Muscle layer of colon (tissue), 2 donors: ENCODE results near the gene PARG.

Experiments used
- H3K27ac ChIP-seq: one replicate; pipeline ENCODE4 v1.7.0; 2013; ENCODE audit warnings: low read depth, mild to moderate bottlenecking, low read length, moderate library complexity
- H3K27me3 ChIP-seq, 2 donors: one replicate each; pipeline ENCODE4 v1.7.0; 2013; ENCODE audit warnings: low read length in 2 of 2, mild to moderate bottlenecking in 2 of 2; ENCODE audit not compliant: insufficient read depth in 2 of 2, control insufficient read depth in 1 of 2
- H3K36me3 ChIP-seq: one replicate; pipeline ENCODE4 v1.7.0; 2013; ENCODE audit warnings: mild to moderate bottlenecking, low read length; ENCODE audit not compliant: insufficient read depth
- H3K4me1 ChIP-seq: one replicate; pipeline ENCODE4 v1.7.0; 2013; ENCODE audit warnings: mild to moderate bottlenecking, low read length; ENCODE audit not compliant: insufficient read depth
- H3K4me3 ChIP-seq, 2 donors: one replicate each; pipeline ENCODE4 v1.7.0; 2013; ENCODE audit warnings: low read length in 2 of 2, low read depth in 1 of 2, mild to moderate bottlenecking in 1 of 2, moderate library complexity in 1 of 2
- H3K9ac ChIP-seq: one replicate; pipeline ENCODE4 v1.7.0; 2013; ENCODE audit warnings: low read length
- H3K9me3 ChIP-seq: one replicate; pipeline ENCODE4 v1.7.0; 2013; ENCODE audit warnings: mild to moderate bottlenecking, low read length
- donor health status: abdominal sarcoma.
- donor health status: Adenocarcinoma of cecum.

The PARG gene

DNA sequence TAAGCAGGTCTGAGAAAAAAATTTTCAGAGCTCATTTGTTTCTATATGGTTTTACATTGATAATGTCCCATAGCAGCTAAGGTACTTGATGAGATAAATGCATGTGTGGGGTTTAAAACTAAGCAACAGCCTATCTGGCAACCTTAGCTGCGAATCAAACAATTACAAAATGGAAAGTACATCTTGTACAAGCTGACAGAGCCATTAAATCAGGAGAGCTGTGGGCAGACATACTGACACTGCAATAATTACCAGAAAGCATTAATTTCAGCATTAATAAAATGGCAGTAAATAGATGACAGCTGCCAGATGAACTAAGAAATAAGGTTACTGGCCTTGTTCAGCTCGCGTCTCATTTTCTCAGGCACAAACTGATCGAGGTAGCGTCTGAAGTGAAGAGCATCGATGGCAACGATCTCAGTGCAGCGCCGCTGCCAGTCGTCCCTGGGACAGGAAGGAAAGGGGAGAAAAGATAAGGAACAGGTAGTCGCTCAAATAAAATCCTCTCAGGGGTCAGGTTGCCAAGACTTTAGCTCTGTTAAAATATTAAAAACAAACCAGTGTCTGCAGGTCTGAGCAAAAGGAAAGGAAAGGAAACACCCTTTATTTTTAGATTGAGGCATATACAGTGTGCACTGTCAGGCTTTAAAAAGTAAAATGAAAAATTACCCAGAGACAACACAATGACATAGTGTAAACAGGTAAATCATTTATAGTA is 100.1 kb downstream of the PARG start:
- Histone ChIP-seq H3K36me3 (peaks cover 32% of the 10 kb centered on the region), H3K9ac (no peak overlapping the region), H3K27ac (no peak overlapping the region), H3K9me3 (no peaks in the 10 kb centered on the region), H3K4me3 (no peak overlapping the region), H3K27me3 (no peaks in the 10 kb centered on the region), H3K4me1 (no peaks in the 10 kb centered on the region)

DNA sequence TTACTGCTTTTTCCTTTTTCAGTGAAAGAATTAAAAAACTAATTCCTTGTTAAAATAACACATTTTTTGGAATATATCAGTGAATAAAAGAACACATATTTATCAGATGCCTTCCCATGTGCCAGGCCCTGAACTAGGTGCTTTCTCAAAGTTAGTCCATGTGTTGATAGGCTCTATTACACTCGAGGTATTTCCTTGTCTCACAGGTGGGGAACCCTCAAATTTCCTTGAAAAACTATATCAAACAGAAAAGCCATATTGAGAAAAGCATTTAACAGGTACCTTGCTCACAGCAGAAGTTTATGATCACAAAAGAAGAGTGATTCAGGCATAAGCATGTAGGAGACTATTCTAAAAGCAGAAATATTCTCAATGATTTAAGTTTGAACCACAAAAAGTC is 104.1 kb downstream of the PARG start:
- no peak overlapping the region for H3K27ac ChIP-seq
- no peaks in the 10 kb centered on the region for H3K27me3 ChIP-seq
- no peak overlapping the region for H3K4me3 ChIP-seq
- H3K36me3 ChIP-seq = peaks cover 21% of the 10 kb centered on the region
- H3K9me3 ChIP-seq = no peaks in the 10 kb centered on the region
- no peaks in the 10 kb centered on the region for H3K4me1 ChIP-seq
- H3K9ac ChIP-seq = no peak overlapping the region

DNA sequence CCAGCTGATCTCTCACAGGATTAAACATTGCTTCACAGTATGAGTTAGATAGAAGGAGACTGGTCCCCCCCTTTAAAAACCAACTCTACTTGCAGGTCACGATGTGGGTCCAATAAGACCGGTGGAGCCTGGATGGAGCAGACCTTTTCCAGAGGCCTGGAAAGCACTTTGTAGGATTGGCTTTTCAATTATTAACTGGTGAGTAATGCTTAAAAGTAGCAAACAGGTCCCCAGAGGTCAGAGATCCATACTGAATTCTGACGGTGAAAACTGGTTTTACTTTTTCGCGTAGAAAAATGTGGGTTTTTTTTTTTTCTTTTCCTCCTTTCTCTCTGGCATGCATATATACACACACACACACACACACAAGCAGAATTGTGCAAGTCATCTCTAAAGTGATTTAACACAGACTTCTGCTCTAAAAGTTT is 104.8 kb downstream of the PARG start:
- no peaks in the 10 kb centered on the region for H3K27me3 ChIP-seq
- H3K4me1 ChIP-seq = no peaks in the 10 kb centered on the region
- H3K9ac ChIP-seq = no peak overlapping the region
- no peak overlapping the region for H3K4me3 ChIP-seq
- H3K27ac ChIP-seq = no peak overlapping the region
- H3K9me3 ChIP-seq = no peaks in the 10 kb centered on the region
- peaks cover 23% of the 10 kb centered on the region for H3K36me3 ChIP-seq

DNA sequence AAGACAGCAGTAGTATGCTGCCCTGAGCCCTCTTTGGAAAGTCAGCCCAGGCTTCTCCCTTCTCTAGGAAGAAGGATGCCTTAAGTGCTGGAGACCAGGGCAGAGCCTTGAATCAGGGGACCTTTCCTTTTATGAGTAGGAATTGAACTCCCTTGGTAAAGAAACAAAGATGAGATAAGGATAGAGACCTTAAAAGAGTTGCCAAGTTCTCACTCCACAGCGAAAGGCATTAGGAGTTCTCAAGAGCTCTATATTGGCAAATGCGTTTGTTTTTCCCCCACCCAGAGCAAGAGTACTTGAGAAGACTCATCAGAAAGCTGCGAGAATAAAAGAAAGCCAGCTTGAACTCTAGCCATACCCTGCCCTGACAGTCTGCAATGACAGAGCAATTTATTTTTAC is 106.9 kb downstream of the PARG start:
- no peaks in the 10 kb centered on the region for H3K27me3 ChIP-seq
- H3K9ac ChIP-seq = no peak overlapping the region
- no peak overlapping the region for H3K27ac ChIP-seq
- H3K36me3 ChIP-seq = peaks cover 16% of the 10 kb centered on the region
- H3K4me3 ChIP-seq = no peak overlapping the region
- H3K9me3 ChIP-seq = no peaks in the 10 kb centered on the region
- H3K4me1 ChIP-seq = no peaks in the 10 kb centered on the region

DNA sequence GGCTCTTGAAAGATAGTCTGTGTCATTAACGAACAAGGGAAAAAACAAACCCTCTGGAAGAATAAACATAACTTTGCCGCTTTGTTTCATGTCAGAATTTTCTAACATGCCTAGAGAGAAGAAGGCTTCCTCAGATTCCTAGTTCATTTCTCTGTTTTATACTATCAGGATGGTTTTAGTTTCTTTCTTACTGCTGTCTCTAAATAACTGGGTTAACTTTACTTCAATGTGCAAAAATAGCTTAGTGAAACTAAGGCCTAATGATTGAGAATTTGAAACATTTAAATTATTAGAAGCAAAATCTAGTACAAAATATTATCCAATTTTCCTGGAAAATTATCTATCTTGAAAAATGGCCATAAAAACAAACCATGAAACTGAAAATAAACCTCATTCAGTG is 107.6 kb downstream of the PARG start:
- peaks cover 13% of the 10 kb centered on the region for H3K36me3 ChIP-seq
- no peak overlapping the region for H3K27ac ChIP-seq
- no peak overlapping the region for H3K4me3 ChIP-seq
- H3K9ac ChIP-seq = no peak overlapping the region
- no peaks in the 10 kb centered on the region for H3K9me3 ChIP-seq
- H3K27me3 ChIP-seq = no peaks in the 10 kb centered on the region
- no peaks in the 10 kb centered on the region for H3K4me1 ChIP-seq

DNA sequence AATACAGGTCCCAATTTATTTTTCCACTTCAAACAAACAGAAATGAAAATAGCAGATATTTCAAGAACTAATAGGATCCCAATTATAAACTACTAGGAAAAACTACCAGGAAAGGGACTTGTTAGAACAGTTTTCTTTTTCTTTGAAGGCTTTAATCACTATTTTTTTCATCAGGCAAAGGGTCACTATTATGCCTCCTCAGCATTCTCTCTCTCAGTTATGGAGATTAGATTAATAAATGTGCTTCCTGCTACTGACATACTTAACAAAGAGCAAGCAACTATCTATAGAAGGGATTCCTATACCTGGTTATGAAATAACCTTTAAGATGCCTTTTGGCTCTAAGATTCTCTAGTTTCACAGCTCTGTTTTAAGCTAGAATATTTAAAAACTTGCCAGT is 108.7 kb downstream of the PARG start:
- Histone ChIP-seq H3K9ac (no peak overlapping the region), H3K9me3 (no peaks in the 10 kb centered on the region), H3K4me1 (no peaks in the 10 kb centered on the region), H3K27ac (no peak overlapping the region), H3K36me3 (peaks cover 8% of the 10 kb centered on the region), H3K4me3 (no peak overlapping the region), H3K27me3 (no peaks in the 10 kb centered on the region)

DNA sequence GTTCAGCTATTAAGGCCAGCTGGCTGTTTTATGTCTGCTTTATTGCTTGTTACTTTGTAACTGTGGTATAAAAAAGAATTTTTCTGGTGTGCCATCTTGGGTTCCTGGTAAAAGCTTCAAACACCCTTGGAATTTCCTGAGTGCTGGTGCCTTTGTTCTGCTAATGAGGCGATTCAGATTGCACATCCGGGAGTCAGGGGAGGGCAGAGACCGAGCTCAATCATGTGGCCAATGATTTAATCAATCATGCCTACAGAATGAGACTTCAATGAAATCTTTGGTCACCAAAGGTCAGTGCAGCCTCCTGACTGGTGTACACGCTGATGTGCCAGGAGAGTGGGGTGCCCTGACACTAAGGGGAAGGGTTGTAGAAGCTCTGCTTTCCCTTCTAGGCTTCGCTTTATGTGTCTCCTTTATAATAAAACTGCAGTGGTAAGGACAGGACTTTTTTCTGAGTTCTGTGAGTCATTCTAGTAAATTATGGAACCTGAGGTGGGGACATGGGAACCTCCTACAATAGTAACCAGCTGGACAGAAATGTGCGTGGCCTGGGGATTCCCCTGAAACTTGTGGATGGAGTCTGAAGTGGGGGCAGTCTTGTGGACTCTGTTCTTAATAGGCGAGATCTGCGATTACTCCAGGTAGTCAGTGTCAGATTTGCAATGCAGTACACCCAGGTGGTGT is 110.3 kb downstream of the PARG start:
- Histone ChIP-seq H3K4me3 (no peak overlapping the region), H3K27me3 (no peaks in the 10 kb centered on the region), H3K36me3 (peaks cover 8% of the 10 kb centered on the region), H3K9me3 (no peaks in the 10 kb centered on the region), H3K4me1 (no peaks in the 10 kb centered on the region), H3K27ac (no peak overlapping the region), H3K9ac (no peak overlapping the region)

DNA sequence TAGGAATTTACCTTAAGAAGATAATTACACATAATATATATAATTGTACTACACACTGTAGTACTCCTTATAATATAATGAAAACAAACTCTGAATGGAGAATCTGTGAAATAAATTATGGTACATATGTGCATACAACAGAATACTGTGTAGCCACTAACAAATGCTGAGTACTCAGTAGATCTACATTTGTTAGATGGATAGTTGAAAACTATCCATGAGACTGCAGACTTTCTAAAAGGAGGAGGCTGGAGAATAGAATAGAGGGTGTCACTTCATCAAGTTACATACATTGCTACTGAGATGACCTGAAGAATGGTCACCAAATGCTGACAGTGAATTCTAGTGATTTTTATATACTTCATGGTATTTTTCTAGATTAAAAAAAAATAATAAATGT is 111.0 kb downstream of the PARG start:
- H3K9me3 ChIP-seq = no peaks in the 10 kb centered on the region
- H3K9ac ChIP-seq = no peak overlapping the region
- H3K27ac ChIP-seq = no peak overlapping the region
- no peaks in the 10 kb centered on the region for H3K4me1 ChIP-seq
- H3K27me3 ChIP-seq = no peaks in the 10 kb centered on the region
- H3K4me3 ChIP-seq = no peak overlapping the region
- peaks cover 8% of the 10 kb centered on the region for H3K36me3 ChIP-seq

DNA sequence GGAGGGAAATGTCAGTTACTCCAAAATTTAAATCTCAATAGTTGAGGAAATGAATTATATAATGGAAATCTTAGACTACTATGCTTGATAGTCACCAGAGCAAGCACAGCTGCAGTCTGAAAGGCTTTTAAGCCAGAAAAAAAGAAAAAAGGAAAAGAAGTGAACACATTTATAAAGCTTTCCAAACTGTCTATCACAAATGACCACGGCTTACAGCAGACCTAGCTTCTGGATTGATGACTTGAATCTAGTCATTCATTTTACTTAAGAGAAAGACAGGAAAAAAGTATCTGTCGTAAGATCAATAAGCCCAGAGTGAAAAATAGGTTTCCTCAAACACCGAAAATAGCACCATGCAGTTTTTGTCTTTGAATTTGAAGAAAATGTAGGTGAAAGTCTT is 111.8 kb downstream of the PARG start:
- H3K4me3 ChIP-seq = no peak overlapping the region
- H3K9ac ChIP-seq = no peak overlapping the region
- H3K4me1 ChIP-seq = no peaks in the 10 kb centered on the region
- H3K27ac ChIP-seq = no peak overlapping the region
- H3K9me3 ChIP-seq = no peaks in the 10 kb centered on the region
- H3K27me3 ChIP-seq = no peaks in the 10 kb centered on the region
- H3K36me3 ChIP-seq = peaks cover 8% of the 10 kb centered on the region

DNA sequence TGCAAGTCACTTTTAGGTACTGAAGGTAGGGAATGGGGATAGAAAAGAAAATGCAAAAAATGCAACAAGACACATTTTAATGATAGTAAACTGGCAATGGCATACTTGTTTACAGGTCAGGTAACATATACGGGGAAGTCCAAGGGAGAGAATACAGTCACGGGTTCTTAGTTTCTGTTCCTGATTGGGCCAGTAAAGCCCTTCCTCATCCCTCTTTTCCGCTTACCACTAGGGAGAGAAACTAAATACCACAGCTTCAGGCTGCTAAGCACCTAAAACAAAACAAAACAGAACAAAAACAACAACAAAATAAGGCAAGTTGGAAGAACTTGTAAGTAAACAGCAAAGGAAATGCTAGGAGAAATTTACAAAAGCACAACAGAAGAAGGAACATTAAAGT is 114.5 kb downstream of the PARG start:
- Histone ChIP-seq H3K27ac (no peak overlapping the region), H3K36me3 (peaks cover 3% of the 10 kb centered on the region), H3K4me3 (no peak overlapping the region), H3K9me3 (no peaks in the 10 kb centered on the region), H3K27me3 (no peaks in the 10 kb centered on the region), H3K9ac (no peak overlapping the region), H3K4me1 (no peaks in the 10 kb centered on the region)

DNA sequence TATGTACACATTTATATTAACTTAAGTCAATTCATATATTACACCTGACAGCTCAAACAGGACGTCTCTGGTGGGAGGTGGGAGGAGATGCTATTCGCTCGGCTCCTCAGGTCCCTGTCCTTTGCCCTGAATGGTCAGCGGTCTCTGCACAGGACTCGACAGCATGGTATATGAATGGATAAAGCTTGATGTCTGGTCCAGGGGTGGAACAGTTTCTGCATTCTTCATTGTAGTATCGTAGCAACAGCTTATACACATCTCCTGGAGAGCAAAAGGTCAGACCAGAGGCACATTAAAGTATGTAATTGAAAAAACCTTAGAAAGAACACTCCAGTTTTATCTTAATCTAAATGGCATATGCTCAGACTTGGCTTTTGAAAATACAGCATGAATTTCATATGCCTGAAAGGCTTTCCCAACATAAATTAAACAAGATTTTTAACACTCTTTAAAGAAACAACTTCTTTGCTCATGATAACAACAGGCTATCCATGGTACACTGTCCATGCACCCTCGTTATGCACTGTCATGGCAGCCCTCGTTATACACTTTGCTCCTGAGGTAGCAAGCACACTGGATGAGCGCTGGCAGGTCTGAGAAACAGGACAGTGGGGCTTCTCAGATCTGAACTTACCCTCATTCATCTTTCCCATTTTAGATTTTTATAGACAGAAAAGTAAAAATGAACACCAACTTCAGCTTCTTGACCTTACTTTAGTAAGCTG is 122.4 kb downstream of the PARG start:
- peaks cover 32% of the 10 kb centered on the region for H3K36me3 ChIP-seq
- no peak overlapping the region for H3K9ac ChIP-seq
- no peak overlapping the region for H3K4me3 ChIP-seq
- no peaks in the 10 kb centered on the region for H3K4me1 ChIP-seq
- H3K27me3 ChIP-seq = no peaks in the 10 kb centered on the region
- H3K27ac ChIP-seq = no peak overlapping the region
- H3K9me3 ChIP-seq = no peaks in the 10 kb centered on the region
